Hematopoietic multipotent progenitor cell treated with erythropoietin and hydrocortisone succinate and interleukin-3 and kit ligand, for 4 days (in vitro differentiated cells): ENCODE results near the gene LRFN5.
A peak's percentile ranks its signal among the peaks of the same experiment; 100 is the strongest.
"Not testable (repeated sequence)": the region's sequence is repeated elsewhere in the genome, so short reads cannot be mapped to it uniquely, and the experiment has no call there.

Source experiments
- DNase-seq: peaks from one replicate; pipeline ENCODE4 v3.0.0-alpha.2; 2015

The LRFN5 gene

DNA sequence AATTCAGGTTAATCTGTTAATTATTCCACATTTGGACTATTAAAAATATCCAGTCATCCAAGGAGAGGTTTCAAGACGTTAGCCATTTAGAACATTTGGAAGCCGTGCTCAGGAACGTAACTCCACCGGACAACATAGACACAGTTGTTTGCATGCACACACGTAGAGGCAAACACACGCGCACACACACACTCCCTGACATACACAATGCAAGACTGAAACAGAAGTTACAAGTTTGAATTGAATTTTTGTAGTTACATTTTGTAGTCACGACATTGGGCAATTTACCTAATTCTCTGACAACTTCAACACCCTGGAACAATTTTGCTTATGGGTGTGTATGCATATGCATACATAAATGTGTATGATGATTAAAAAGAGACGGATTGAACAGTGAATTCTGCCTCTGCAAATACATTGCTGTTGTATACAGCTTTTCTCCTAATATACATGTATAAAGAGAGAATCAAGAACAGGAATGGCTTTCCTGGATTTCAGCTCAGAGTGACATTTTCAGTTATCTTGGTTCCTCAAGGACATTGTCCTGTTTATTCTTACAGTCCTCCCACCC is 298.8 kb downstream of the LRFN5 start:
- no peak for DNase-seq

DNA sequence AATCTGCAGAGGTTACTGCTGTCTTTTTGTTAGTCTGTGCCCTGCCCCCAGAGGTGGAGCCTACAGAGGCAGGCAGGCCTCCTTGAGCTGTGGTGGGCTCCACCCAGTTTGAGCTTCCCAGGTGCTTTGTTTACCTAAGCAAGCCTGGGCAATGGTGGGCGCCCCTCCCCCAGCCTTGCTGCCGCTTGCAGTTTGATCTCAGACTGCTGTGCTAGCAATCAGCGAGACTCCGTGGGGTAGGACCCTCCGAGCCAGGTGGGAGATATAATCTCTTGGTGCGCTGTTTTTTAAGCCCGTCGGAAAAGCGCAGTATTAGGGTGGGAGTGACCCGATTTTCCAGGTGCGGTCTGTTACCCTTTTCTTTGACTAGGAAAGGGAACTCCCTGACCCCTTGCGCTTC is 304.5 kb downstream of the LRFN5 start:
- not testable (repeated sequence) for DNase-seq

DNA sequence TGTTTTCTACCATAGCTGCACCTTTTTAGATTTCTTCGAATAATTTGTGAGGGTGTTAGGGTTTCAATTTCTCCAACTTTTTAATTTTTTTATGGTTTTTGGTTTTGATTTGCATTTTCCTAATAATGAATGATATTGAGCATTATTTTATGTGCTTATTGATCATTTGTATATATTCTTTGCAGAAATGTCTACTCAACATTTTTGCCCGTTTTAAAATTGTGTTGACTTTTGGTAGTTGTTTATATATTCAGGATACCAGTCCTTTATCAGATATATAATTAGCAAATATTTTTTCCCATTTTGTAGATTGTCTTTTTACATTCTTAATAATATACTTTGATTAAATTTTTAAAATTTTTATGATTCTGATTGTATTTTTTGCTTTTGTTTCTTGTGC is 306.7 kb downstream of the LRFN5 start:
- no peak for DNase-seq

DNA sequence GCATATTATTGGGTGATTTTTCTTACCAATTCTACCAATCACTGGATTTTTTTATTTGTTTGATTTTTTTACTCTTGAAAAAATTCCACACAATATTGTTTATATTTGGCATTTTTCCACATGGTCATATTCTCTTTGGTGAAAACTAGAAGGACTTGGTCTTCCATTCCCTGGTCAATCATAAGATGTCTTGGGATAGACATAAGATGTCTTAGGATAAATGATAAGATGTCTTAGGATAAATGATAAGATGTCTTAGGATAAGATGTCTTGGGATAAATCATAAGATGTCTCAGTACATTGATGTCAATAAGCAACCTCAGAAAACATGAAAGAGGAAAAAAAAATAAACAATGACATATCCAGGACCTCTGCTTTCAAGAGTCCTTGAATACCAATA is 309.1 kb downstream of the LRFN5 start:
- DNase-seq, result no peak

DNA sequence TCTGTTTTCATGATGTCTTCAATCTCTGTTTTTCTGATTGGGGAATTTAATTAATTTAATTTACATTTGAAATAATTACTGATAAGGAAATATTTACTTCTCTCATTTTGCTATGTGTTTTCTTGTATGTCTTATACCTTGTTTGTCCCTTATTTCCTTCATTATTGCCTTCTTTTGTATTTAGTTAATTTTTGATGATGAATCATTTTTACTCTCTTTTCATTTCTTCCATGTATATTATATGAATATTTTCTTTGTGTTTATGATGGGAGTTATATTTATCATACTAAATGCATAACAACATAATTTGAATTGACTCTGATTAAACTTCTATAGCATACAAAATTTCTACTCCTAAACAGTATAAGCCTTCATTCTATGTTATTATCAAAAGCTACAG is 309.6 kb downstream of the LRFN5 start:
- DNase-seq, result no peak

DNA sequence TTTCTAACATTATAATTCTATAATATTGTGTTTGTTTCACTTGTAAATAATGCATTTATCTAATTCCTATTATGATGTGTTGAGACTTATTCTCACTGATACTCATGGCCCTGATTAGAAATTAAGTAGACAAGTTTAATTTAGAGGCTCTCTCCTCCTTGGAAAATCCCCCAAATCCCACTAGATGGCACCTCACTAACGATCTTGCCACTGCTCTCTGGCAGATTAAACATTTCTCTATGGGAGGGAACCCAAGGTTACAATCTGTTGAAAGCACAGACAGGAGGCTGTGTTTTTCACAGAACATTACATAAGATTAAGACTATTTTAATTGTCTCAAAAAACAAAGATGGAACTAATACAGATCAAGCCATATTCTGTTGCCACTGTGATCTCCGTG is 318.7 kb downstream of the LRFN5 start:
- peak; percentile 3 for DNase-seq

DNA sequence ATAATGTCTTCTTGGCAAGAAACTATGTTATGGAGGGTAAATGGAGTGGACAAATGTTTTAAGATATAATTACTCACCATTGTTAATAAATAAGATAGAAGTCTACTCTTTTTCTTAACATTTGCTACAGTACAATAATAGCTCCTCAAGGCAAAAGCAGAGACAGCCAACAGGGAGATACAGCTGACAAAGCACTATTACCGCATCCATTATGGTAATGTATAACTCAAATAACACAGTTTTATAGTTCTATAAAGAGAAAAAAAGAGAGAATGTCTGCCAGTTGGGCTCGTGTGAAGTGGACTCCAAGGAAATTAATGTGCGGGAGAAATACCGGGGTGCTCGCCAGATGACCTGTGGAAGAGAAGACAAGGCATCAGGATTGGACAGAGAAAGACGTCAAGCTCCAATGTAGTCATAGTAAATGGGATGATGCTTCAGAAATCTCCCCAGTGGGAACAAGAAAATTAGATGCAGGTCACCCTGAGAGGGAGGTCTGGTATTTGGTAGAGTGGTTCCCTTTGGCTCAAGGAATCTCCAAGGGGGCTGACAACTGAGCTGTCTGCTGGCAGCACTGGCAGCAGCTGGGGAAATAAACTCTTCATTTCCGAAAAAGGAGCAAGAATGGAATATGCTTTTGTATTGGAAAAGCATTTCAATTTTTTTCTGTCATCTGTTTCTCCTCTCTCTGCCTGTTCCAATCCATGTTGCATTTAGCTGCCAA is 343.9 kb downstream of the LRFN5 start:
- no peak for DNase-seq
